Forelimb muscle (tissue), 1 donor: ENCODE data around the gene PLEKHF1. TPM values are rescaled to one million over a fixed set of nuclear protein-coding genes. Genes with fewer than 3 reads are reported as not detected.

Experiments used
- DNase-seq: peaks from one replicate; pipeline ENCODE4 v3.0.0-alpha.2; 2013; ENCODE audit warnings: low read depth
- polyA plus RNA-seq: library from polyadenylated mRNA; unstranded; fragments of 120-200 nt; gene quantifications from one replicate; pipeline ENCODE4 v1.2.1, GENCODE V29; 2013; ENCODE audit not compliant: insufficient read length

The PLEKHF1 gene
- polyA plus RNA-seq, 1 donor: 4.0 TPM

- DNase-seq: no peak
Measured at GRCh38 chr19:29634423-29635130, 30.7 kb upstream of the PLEKHF1 start.

GRCh38 chr19:29635963-29636362, 29.3 kb upstream of the PLEKHF1 start:
- no peak for DNase-seq

GRCh38 chr19:29636553-29637360, 28.5 kb upstream of the PLEKHF1 start:
- no peak for DNase-seq

GRCh38 chr19:29639086-29639485, 26.2 kb upstream of the PLEKHF1 start:
- no peak for DNase-seq

GRCh38 chr19:29640231-29640630, 25.0 kb upstream of the PLEKHF1 start:
- DNase-seq: no peak

GRCh38 chr19:29641597-29641996, 23.7 kb upstream of the PLEKHF1 start:
- no peak for DNase-seq

- no peak for DNase-seq
Measured at GRCh38 chr19:29643361-29643935, 21.8 kb upstream of the PLEKHF1 start.

- DNase-seq: no peak
Measured at GRCh38 chr19:29644210-29644609, 21.1 kb upstream of the PLEKHF1 start.

GRCh38 chr19:29645491-29645867, 19.8 kb upstream of the PLEKHF1 start:
- no peak for DNase-seq

GRCh38 chr19:29645911-29646310, 19.4 kb upstream of the PLEKHF1 start:
- DNase-seq: no peak

- no peak for DNase-seq
Measured at GRCh38 chr19:29650772-29651387, 14.4 kb upstream of the PLEKHF1 start.

- DNase-seq: no peak
Measured at GRCh38 chr19:29651622-29652394, 13.5 kb upstream of the PLEKHF1 start.

- no peak for DNase-seq
Measured at GRCh38 chr19:29653398-29653797, 11.9 kb upstream of the PLEKHF1 start.

GRCh38 chr19:29655648-29656335, 9.5 kb upstream of the PLEKHF1 start:
- no peak for DNase-seq

- DNase-seq: no peak
Measured at GRCh38 chr19:29658221-29658991, 6.9 kb upstream of the PLEKHF1 start.

- no peak for DNase-seq
Measured at GRCh38 chr19:29660835-29661234, 4.4 kb upstream of the PLEKHF1 start.

GRCh38 chr19:29662278-29662603, 3.0 kb upstream of the PLEKHF1 start:
- no peak for DNase-seq

- DNase-seq: no peak
Measured at GRCh38 chr19:29662604-29663404, 2.5 kb upstream of the PLEKHF1 start.
